EH (cell line): ENCODE data around the gene UBE2F.

ENCODE experiments used
- DNase-seq: peaks from one replicate; pipeline ENCODE4 v3.0.0-alpha.2; 2015; ENCODE audit warnings: low read depth

The UBE2F gene, protein sequence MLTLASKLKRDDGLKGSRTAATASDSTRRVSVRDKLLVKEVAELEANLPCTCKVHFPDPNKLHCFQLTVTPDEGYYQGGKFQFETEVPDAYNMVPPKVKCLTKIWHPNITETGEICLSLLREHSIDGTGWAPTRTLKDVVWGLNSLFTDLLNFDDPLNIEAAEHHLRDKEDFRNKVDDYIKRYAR

DNA sequence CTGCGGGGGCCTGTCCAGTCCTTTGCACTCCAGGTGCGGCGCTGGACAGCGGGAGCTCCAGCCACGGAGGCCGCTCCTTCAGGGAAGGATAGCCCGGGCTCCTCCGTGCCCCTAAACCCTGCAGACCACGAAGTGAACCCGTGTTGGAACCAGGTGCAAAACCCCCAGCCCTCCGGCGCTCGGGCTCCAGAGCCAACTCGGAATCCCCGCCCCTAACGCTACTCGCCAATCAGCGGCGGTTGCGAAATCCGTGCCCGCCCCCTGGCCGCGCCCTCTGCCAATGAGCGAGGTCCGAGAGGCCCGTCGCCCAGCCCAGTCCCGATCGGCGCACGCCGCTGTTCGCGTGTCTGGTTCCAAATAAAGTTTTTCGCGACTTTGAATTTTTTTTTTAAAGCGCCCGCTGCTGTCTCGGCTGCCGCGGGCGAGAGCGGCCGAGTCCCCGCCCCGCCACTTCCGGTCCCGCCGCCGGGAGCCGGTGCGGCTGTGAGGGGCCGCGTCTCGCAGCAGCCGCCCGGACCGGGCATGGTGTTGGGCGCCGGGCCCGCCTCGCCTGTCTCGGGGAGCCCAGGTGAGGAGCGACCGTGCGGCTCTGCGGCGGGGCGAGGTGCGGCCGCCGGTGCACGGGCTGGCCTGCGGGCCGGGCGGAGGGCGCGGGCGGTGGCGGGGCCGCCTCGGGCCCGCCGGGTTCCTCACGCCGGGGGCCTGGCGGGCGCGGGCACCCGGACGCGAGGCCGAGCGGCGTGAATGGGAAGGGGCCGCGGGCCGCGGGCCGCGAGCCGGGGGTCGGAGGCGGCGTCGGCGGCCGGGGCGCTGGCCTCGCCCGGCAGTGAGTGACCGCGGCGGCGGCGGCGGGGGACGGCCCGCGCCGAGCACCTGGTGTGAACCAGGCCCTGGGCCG, at the start of gene UBE2F:
Gene UBE2F, plus strand, starts transcription at position 450 of the 898 bp plus-strand sequence. CDS start 6,094 bp downstream, outside the sequence.
- peak; percentile 95 for DNase-seq

DNA sequence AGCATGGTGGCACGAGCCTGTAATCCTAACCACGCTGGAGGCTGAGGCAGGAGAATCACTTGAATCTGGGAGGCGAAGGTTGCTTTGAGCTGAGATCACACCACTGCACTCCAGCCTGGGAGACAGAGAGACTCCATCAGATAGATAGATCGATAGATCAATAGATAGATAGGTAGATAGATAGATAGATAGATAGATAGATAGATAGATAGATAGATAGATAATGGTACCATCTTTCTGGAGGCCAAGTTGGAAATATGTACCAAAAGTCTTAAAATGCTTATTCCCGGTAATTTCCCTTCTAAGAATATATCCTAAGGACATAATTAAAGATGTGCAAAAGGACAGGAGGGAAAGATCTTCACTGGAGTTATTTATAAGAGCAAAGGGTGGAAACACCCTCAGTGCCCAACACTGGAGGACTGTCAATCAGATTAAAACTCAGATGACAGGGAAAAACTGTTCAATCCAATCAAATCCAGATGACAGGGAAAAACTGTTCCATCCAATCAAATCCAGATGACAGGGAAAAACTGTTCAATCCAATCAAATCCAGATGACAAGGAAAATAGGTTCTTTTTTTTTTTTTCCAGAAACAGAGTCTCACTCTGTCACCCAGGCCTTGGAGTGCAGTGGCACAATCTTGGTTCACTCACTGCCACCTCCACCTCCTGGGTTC, 49.0 kb upstream of the UBE2F start:
- no peak for DNase-seq

DNA sequence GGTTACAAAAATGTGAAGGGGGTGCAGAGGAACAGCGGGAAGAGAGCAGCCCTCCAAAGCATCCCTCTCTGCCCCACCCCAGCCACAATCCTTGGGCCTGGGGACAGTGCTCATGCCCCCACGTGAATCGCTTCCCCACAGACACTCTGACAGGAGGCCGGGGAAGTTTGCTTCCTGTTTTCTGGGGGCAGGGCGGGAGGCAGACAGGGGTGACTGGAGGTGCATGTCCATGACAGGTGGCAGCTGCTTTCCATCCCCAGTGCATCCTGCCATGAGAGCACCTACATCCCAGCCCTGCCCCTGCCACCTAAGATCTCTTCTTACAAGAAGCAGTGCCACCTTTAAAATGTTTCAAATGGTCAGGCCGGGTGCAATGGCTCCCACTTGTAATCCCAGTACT, 47.2 kb upstream of the UBE2F start:
- no peak for DNase-seq

DNA sequence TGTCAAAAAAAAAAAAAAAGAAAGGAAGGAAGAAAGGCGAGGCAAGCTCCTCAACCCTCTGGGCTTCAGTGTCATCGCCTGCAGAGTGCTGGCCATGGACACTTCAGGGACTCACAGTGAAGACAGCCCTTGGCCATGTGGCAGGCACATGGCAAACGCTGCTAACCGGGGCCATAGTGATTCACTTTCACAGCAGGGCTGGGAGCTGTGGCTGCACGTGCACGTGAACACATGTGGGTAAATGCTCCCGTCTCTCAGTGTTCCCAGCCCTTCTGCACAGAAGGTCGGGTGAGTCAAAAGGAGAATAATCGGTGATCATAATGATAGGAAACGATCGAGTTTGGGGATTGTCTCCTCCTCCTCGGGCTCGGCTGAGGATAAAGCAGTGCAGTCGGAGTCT, 46.1 kb upstream of the UBE2F start:
- peak; percentile 67 for DNase-seq

DNA sequence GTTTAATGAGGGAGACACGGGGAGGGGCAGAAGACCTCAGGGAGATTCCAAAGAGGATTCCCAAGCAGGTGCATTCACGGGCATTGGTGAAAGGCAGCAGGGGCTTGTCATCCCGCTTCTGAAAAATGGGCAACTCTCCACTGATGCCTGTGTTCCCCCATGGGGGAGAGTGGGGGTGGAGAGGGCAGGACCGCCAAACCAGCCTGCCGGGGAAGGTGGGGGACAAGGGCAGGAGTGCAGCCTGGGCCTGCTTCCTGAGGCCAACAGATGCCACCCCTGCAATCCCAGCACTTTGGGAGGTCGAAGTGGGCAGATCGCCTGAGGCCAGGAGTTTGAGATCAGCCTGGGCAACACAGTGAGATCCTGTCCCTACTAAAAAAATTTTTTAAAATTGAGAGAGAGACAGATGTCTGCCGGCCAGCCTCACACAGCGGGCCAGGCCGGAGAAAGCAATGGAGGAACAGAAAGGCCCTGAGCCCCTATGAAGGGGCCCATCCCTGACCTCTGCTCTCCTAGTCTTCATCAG, 44.8 kb upstream of the UBE2F start:
- no peak for DNase-seq

DNA sequence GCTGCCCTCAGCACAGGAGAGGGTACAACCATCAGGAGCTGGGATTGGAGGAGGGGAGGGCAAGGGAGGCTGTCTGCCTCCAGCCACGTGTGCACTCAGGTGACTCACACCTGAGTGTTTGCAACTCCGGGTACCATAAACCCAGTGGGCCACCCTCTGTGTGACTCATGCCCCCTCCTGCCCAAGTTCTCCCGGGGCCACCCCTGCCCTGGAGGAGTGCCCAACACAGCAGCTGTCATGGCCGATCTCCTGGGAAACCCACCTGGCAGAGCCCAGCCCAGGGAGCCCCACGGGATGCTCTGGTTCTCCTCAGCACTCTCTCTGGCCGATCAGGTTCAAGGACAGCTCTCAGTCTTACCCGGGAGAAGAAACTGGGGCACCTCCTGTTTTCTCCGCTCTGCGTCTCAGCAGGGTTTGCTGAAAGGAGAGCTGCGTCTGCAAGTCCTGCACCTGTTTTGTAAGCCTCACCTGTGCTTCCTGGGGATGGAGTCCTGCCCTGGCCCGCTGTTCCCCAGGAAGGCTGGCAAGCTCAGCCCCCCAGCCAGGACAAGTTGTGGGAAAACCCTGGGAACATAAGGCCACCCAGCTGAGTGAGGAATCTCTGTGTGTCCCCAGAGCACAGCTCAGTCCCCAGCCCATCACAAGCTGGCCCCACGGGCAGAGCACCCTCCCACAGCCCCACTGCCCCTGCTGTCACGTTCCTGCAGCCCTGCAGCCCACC, 44.0 kb upstream of the UBE2F start:
- DNase-seq: no peak

DNA sequence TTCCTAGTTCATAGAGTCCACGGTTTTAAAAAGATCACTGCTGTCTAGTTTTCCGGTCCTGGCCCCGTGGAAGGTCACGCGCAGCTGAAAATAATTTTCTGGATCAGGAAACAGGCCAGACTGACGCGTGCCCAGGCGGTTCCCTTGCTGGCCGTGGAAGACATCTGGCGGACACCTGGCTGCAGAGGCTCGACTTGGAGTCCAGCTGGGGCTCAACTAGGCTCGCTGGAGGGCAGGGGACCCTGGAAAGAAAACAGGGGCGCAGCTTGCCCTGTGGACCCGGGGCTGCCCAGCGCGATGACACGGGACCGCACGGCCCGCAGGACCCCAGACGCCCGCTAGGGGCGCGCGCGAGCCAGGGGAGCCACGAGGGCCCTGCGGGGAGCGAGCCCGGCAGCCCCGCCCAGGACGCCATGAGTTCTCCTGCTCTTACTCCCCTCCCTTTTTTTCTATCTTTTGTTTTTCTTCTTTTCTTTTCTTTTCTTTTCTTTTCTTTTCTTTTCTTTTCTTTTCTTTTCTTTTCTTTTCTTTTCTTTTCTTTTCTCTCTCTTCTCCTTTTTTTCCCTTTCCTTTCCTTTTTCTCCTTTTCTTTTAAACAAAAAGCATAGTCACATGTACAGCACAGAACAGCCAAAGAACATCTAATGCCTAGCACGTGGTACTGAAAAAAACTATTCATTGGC, 43.2 kb upstream of the UBE2F start:
- peak; percentile 73 for DNase-seq

DNA sequence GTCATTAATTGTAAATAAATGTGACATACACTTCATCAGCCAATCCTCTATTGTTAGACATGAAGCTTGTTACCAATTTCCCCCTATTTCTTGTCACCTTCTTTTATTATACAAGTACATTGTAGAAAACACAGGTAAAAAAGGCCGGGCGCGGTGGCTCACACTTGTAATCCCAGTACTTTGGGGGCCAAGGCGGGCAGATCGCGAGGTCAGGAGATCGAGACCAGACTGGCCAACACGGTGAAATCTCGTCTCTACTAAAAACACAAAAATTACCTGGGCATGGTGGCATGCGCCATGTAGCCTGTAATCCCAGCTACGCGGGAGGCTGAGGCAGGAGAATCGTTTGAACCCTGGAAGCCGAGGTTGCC, 42.7 kb upstream of the UBE2F start:
- DNase-seq: no peak

DNA sequence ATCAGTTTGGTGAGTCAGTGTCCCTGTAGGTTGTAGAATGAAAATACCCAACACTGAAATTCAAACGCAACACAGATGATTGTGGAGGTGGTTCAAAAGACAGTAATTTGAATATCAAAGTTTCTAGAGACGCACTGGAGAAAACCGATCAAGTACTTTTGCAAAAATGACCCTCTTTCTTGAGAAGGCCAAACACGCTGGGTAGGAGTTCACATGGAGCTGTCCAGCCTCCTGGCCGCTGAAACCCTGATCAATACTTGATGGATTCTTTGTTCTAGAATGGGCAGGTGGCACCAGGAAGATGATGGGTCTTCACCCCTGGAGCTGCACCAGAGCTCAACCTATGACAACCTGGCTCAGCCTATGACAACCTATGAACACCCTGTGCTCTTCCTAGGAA, 39.7 kb upstream of the UBE2F start:
- DNase-seq: no peak

DNA sequence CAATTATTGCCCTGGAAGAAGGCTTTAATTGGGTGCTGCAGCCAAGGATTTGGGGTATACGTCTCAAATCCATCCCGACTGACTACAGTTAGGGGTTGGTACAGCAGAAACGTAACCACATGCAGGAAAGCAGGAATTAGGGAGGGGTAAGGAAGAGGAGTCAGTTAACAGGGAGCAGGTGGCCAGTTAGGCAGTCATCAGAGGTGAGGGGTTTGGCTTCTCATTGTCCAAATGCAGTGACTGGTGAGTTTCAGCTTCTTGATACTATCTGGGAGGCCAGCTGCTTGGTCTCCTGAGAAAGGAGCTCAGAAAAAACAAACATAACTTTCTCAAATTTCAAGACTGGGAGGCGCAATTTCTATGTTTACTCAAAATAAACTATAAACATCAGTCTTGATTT, 38.8 kb upstream of the UBE2F start:
- no peak for DNase-seq

DNA sequence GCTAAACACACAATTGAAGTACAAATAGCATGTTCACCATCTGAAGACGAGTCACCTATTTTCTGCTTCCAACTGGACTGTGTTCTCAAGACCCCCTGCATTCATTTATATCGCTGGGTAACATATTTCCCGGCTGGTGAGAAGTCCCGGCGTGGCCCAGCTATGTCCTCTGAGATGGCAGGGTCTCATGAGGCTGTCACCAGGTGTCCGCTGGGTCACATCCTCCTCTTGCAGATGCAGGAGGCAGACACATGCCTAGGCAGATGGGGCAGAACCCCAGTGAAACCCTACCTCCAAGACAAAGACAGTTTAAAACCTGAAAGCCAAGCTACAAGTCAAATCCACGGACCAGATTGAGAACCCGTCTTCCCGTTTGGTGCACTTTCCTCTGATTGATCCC, 36.8 kb upstream of the UBE2F start:
- DNase-seq: no peak

DNA sequence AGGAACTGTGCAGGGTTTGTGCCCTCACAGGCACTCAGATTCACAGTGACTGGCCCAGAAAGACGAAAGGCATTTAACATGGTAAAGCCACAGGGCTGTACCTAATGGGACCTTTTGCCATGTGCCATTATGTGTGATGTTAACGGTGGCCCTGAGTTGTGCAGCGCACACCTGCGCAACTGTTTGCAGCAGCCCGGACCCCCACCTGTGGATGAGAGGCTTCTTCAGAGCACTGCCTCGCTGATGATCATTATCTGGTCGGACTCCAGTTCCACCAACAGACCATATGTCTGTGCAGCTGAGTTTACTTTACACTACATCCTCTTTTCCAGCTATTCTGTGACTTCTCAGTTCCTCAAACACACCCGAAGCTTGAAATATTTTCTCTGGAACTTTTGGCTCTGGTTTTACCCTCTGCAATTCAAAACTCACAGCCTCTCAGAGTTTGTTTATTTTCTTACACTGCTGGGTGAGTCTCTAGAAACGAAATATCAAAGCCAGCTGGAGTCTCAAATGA, 35.6 kb upstream of the UBE2F start:
- DNase-seq: peak; percentile 89

DNA sequence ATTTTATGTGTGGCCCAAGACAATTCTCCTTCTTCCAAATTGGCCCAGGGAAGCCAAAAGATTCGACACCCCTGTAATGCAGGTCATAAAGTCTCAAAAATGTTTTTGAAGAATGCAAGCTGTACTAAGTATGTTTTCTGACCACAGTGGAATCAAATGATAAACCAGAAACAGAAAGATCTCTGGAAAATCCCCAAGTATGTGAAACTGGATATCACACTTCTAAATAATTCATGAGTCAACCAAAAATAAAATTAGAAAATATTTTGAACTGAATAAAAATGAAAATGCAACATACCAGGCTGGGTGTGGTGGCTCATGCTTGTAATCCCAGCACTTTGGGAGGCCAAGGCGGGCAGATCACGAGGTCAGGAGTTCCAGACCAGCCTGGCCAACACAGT, 34.1 kb upstream of the UBE2F start:
- DNase-seq: peak; percentile 91

DNA sequence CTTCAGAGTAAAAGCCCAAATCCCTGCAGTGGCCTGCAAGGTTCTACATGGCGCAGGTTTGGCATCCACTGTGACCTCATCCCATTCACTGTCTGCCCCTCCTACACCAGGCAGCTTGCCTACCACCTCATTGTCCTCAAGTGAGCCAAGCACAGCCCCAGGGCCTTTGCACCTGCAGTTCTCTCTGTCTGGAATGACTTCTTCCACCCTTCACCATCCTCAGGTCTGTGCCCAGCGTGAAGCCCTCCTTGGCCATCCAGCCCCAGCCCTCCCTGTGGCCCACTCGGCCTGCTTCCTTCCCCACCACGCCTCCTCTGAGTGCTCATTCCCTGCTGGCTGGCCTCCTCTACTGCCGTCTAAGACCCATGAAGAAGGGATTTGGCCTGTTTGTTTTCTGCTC, 32.6 kb upstream of the UBE2F start:
- DNase-seq: no peak

DNA sequence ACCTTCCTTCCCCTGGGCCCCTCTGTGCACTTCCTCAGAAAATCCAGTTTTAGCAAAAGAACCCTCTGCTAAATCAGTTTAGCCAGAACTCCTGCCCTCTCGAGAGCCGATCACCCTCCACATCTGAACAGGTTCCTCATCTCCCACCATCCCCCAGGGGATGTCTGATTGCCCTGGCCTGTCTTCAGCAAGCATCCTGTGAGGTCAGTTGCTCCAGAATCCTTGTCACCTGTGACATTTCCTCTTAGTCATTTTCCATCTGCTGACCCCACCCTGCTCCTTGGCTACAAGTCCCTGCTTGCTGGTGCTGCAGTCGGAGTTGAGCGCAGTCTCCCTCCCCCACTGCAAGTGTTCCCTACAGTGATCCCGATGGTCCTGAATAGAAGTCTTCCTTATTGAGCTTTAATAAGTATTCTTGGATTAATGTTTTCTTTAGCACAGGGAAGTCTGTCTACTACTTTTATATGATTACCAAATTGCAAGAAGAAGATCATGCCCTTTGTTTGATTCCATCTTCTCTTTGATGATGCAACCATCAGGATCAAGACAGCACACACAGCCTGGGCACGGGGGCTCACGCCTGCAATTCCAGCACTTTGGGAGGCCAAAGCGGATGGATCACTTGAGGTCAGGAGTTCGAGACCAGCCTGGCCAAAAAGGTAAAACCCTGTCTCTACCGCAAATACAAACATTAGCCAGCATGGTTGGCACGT, 30.9 kb upstream of the UBE2F start:
- DNase-seq: no peak

DNA sequence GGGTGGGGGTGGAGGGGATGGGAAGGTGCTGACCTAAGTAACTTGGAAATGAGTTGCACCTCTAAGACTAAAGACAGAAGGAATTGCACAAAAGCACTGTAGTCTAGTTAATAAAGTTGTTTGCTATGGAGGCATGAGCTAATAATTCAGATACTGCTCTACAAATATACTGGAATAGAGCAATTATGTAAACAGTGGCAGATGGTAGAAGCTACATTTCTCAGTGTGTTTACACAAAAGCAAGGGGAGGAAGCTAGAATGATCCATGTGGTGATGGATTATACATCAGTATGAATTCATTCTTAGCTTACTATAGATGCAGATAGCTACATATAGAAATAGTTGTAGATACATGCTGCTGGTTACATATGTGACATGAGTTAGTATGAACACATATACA, 27.6 kb upstream of the UBE2F start:
- no peak for DNase-seq

DNA sequence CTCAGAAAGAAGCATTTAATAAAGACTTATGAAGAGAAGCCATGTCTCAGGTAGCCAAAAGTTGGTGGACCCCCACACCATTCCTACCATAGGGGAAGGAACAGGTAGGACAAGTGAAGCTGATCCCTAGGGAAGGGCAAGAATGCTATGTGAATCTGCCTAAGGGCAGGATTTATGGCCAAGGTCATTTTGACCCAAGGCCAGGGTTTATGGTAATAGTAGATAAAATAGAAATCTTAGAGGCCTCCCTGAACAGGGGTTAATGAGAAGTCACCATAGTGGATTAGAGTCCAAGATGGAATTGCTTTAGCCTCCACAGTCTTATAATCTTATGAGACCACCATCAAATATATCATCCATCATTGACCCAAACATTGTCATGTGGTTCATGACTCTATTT, 26.0 kb upstream of the UBE2F start:
- DNase-seq: no peak

DNA sequence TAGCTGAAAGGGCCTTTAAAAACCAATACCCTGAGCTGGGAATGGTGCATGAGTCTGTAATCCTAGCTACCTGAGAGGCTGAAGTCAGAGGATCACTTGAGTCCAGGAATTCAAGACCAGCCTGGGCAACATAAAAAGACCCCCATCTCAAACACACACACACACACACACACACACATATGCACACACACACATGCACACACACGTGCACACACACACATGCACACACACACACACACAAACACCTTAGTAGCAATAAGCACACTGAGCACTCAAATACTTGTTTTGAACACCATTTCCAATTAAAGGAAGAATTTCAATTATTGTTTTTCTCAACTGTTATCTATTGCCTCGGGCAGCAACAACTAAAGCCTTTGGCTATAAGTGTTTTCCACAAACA, 25.6 kb upstream of the UBE2F start:
- DNase-seq: no peak

DNA sequence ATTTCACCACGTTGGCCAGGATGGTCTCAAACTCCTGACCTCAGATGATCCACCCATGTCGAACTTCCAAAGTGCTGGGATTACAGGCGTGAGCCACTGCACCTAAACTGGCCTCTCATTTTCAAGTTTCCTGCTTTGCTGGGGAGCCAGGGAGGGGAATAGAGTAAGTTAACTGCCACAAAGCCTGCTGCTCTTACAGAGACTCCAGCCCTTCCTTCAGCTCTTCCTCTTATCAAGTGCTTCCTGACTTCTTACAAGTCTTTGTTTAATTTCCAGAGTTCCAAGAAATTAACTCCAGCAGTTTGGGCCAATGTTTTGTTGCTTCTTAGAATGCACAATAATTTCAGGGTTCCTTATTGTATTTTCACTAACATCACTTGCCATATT, 24.3 kb upstream of the UBE2F start:
- DNase-seq: no peak

DNA sequence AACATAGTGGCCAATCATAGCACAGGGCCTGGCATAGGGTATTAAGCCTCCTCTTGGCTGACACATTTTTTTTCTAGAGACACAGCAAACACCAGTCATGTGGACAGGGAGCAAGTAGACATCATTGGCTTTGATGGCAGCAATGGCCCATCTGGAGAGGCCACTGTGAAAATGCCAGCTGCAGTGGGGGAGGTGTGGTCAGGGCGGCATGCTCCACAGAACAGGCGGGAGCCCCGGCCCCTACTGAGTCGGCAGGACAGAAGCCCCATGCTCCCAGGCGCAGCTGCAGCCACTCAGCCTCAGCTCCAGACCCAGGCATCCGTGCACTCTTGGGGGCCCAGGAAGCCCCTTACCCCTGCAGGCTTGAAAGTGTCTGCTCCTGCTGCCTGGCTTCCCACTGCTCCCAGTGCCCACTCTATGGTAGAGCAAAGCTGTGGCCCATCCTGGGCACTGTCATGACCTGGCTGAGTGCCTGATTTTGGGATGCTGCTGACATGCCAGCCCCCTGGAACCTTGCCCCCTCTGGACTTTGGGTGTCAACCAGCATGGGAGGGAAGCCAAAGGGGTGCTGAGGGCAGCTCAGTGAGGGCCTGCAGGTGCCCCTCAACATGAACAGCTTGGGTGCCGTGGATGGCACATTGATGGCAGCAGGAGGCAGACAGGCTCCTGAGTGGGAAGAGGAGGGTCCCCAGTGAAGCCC, 23.3 kb upstream of the UBE2F start:
- no peak for DNase-seq
